GM18511 (cell line): ENCODE results near the gene OSTF1.
A peak's percentile ranks its signal among the peaks of the same experiment; 100 is the strongest.

Source experiments
- ATAC-seq: cut with Tn5 transposase; IDR thresholded peaks from one replicate; pipeline ENCODE4 v1.9.1; 2021; ENCODE audit warnings: mild to moderate bottlenecking, moderate library complexity; ENCODE audit not compliant: unreplicated experiment

OSTF1 gene

GRCh38 chr9:75117564-75117963 lies 29.2 kb downstream of the OSTF1 start:
- ATAC-seq: no peak

GRCh38 chr9:75120686-75121085 lies 32.4 kb downstream of the OSTF1 start:
- no peak for ATAC-seq

GRCh38 chr9:75121914-75122558 lies 33.7 kb downstream of the OSTF1 start:
- no peak for ATAC-seq

- ATAC-seq: no peak
Measured at GRCh38 chr9:75123696-75124095, 35.4 kb downstream of the OSTF1 start.

GRCh38 chr9:75128535-75128934 lies 40.2 kb downstream of the OSTF1 start:
- ATAC-seq: no peak

GRCh38 chr9:75130172-75130571 lies 41.9 kb downstream of the OSTF1 start:
- ATAC-seq: no peak

GRCh38 chr9:75130621-75131230 lies 42.4 kb downstream of the OSTF1 start:
- ATAC-seq: no peak

GRCh38 chr9:75131700-75132099 lies 43.4 kb downstream of the OSTF1 start:
- no peak for ATAC-seq

GRCh38 chr9:75132244-75132643 lies 43.9 kb downstream of the OSTF1 start:
- no peak for ATAC-seq

- ATAC-seq: no peak
Measured at GRCh38 chr9:75133396-75133795, 45.1 kb downstream of the OSTF1 start.

- ATAC-seq: no peak
Measured at GRCh38 chr9:75134495-75134894, 46.2 kb downstream of the OSTF1 start.

- ATAC-seq: no peak
Measured at GRCh38 chr9:75138260-75139040, 50.1 kb downstream of the OSTF1 start.

GRCh38 chr9:75139201-75139600 lies 50.9 kb downstream of the OSTF1 start:
- no peak for ATAC-seq

GRCh38 chr9:75140261-75140660 lies 51.9 kb downstream of the OSTF1 start:
- ATAC-seq: no peak

- ATAC-seq: no peak
Measured at GRCh38 chr9:75142202-75142601, 53.9 kb downstream of the OSTF1 start.

GRCh38 chr9:75146229-75146628 lies 57.9 kb downstream of the OSTF1 start:
- no peak for ATAC-seq

GRCh38 chr9:75147638-75148037 lies 59.3 kb downstream of the OSTF1 start:
- peak; percentile 55 for ATAC-seq

- no peak for ATAC-seq
Measured at GRCh38 chr9:75148561-75148960, 60.2 kb downstream of the OSTF1 start.

- no peak for ATAC-seq
Measured at GRCh38 chr9:75149841-75150241, 61.5 kb downstream of the OSTF1 start.

GRCh38 chr9:75150512-75150911 lies 62.2 kb downstream of the OSTF1 start:
- no peak for ATAC-seq

GRCh38 chr9:75152416-75152815 lies 64.1 kb downstream of the OSTF1 start:
- ATAC-seq: peak; percentile 35

GRCh38 chr9:75156858-75157257 lies 68.5 kb downstream of the OSTF1 start:
- no peak for ATAC-seq
